HCT116 (cell line): Measurements from ENCODE around the gene CADPS. TPM values are rescaled to one million over a fixed set of nuclear protein-coding genes. Genes with fewer than 3 reads are reported as not detected.

Experiments used
- ATAC-seq: fragments of 200-7000 bp; cut with Tn5 transposase; 2 replicates; pipeline ENCODE4 v1.9.1; 2020; ENCODE audit warnings: mild to moderate bottlenecking, moderate library complexity
- BruUV-seq: library from RNA; stranded (reverse); fragments of 400-500 nt; replicated peaks from 2 replicates; lab custom pipeline; 2021; lab: Mats Ljungman, UMichigan
- CTCF ChIA-PET: fragments of 300-600 bp; sonication (Branson Sonifier 250); formaldehyde crosslinking; loops from one replicate; lab custom pipeline; 2021; ENCODE audit warnings: antibody characterized with exemption; lab: Charles Lee
- POLR2A ChIA-PET: fragments of 300-600, 350-600 bp; sonication (Branson Sonifier 250); formaldehyde crosslinking; loops from one replicate; lab custom pipeline; 2021; ENCODE audit warnings: antibody characterized with exemption; lab: Charles Lee
- RAD21 ChIA-PET, 2 experiments: fragments of 300-600 bp; sonication (Branson Sonifier 250); formaldehyde crosslinking; loops; one replicate each; lab custom pipeline; 2023; ENCODE audit warnings: low total read pairs in 2 of 2; ENCODE audit not compliant: uncharacterized antibody in 2 of 2, unreplicated experiment in 2 of 2, low non-redundant PET in 1 of 2; lab: Charles Lee
- DNase-seq: peaks from one replicate; pipeline ENCODE4 v3.0.0-alpha.2; 2010; ENCODE audit warnings: low read depth, low spot score
- H2AFZ ChIP-seq: fragments of 200-600 bp; shearing (Covaris generic), sonication (generic); 2 replicates; pipeline ENCODE4 v1.6.1; 2017; ENCODE audit warnings: low read depth, mixed run types, mixed read lengths, antibody characterized with exemption, low read length; ENCODE audit not compliant: poor library complexity, severe bottlenecking
- H3K27ac ChIP-seq: 2 replicates; pipeline ENCODE4 v1.5.1; 2012; ENCODE audit warnings: low read depth, low read length
- H3K27me3 ChIP-seq: fragments of 200-600 bp; sonication (generic); 2 replicates; pipeline ENCODE4 v1.6.1; 2016; ENCODE audit warnings: mixed run types, low read length, mixed read lengths; ENCODE audit not compliant: insufficient read depth
- H3K36me3 ChIP-seq, 2 experiments: fragments of 200-500 bp in 1 of 2; fragments of 200-600 bp in 1 of 2; sonication (Bioruptor generic) in 1 of 2; sonication (generic) in 1 of 2; 2 replicates each; pipeline versions ENCODE4 v1.5.1 to v1.6.1; 2014 to 2016; ENCODE audit warnings: low read length in 2 of 2, inconsistent platforms in 1 of 2, mixed read lengths in 1 of 2, mixed run types in 1 of 2; ENCODE audit not compliant: insufficient read depth in 2 of 2, control insufficient read depth in 1 of 2
- H3K4me1 ChIP-seq, 2 experiments: fragments of 200-600 bp in 1 of 2; sonication (generic) in 1 of 2; 2 replicates each; pipeline versions ENCODE4 v1.5.1 to v1.6.1; 2012 to 2017; ENCODE audit warnings: low read length in 2 of 2, inconsistent platforms in 1 of 2, mild to moderate bottlenecking in 1 of 2, mixed read lengths in 1 of 2, mixed run types in 1 of 2, moderate library complexity in 1 of 2; ENCODE audit not compliant: insufficient read depth in 2 of 2, control insufficient read depth in 1 of 2
- H3K4me2 ChIP-seq: fragments of 200-600 bp; sonication (generic); 2 replicates; pipeline ENCODE4 v1.6.1; 2017; ENCODE audit warnings: mixed run types, low read length, mixed read lengths
- H3K4me3 ChIP-seq, 2 experiments: fragments of 200-600 bp in 1 of 2; sonication (generic) in 1 of 2; replicated peaks in 1 of 2; 2 replicates each; pipeline ENCODE4 v1.5.1; 2011 to 2016; ENCODE audit warnings: low read length in 2 of 2, control low read depth in 1 of 2, low read depth in 1 of 2, mild to moderate bottlenecking in 1 of 2, mixed read lengths in 1 of 2, mixed run types in 1 of 2
- H3K79me2 ChIP-seq: fragments of 200-600 bp; sonication (generic); 2 replicates; pipeline ENCODE4 v1.6.1; 2017; ENCODE audit warnings: mild to moderate bottlenecking, mixed run types, low read length, moderate library complexity, mixed read lengths; ENCODE audit not compliant: insufficient read depth
- H3K9ac ChIP-seq: fragments of 200-600 bp; sonication (generic); 2 replicates; pipeline ENCODE4 v1.6.1; 2016; ENCODE audit warnings: low read length, mixed read lengths
- H3K9me2 ChIP-seq: fragments of 200-600 bp; sonication (generic), shearing (Covaris generic); 2 replicates; pipeline ENCODE4 v1.6.1; 2017; ENCODE audit warnings: mixed run types, mild to moderate bottlenecking, moderate library complexity; ENCODE audit not compliant: insufficient read depth
- H3K9me3 ChIP-seq, 2 experiments: fragments of 200-500 bp in 1 of 2; fragments of 200-600 bp in 1 of 2; sonication (Bioruptor generic) in 1 of 2; sonication (generic) in 1 of 2; 2 replicates each; pipeline ENCODE4 v1.6.1; 2014 to 2017; ENCODE audit warnings: low read length in 2 of 2, mixed read lengths in 2 of 2, inconsistent platforms in 1 of 2, low read depth in 1 of 2, mild to moderate bottlenecking in 1 of 2, mixed run types in 1 of 2, moderate library complexity in 1 of 2; ENCODE audit not compliant: control insufficient read depth in 1 of 2, insufficient read depth in 1 of 2
- H4K20me1 ChIP-seq: fragments of 200-600 bp; sonication (generic), shearing (Covaris generic); 2 replicates; pipeline ENCODE4 v1.6.1; 2017; ENCODE audit warnings: mixed run types, mild to moderate bottlenecking, moderate library complexity; ENCODE audit not compliant: insufficient read depth
- CBX3 ChIP-seq: IDR thresholded peaks from 2 replicates; pipeline ENCODE4 v1.6.1; 2012; ENCODE audit warnings: low read depth
- CTCF ChIP-seq, 3 experiments: fragments of 200-600 bp in 1 of 3; sonication (generic) in 1 of 3; IDR thresholded peaks in 2 of 3; conservative IDR thresholded peaks in 1 of 3; 2 replicates each; pipeline ENCODE4 v1.5.1; 2012 to 2017; ENCODE audit warnings: low read depth in 2 of 3, low read length in 2 of 3, antibody characterized with exemption in 1 of 3, borderline replicate concordance in 1 of 3, control low read depth in 1 of 3, mild to moderate bottlenecking in 1 of 3, mixed read lengths in 1 of 3, mixed run types in 1 of 3, moderate library complexity in 1 of 3; ENCODE audit not compliant: insufficient read depth in 1 of 3
- EGR1 ChIP-seq: IDR thresholded peaks from 2 replicates; pipeline ENCODE4 v1.6.1; 2012; ENCODE audit warnings: low read depth
- EZH2phosphoT487 ChIP-seq: fragments of 200-600 bp; IDR thresholded peaks from 2 replicates; pipeline ENCODE4 v1.6.1; 2018; ENCODE audit warnings: antibody characterized with exemption, borderline replicate concordance
- JUND ChIP-seq: IDR thresholded peaks from 2 replicates; pipeline ENCODE4 v1.6.1; 2012
- MAX ChIP-seq: IDR thresholded peaks from 2 replicates; pipeline ENCODE4 v1.6.1; 2012
- RAD21 ChIP-seq: IDR thresholded peaks from 2 replicates; pipeline ENCODE4 v1.6.1; 2012; ENCODE audit warnings: low read depth, mild to moderate bottlenecking
- SRF ChIP-seq: IDR thresholded peaks from 2 replicates; pipeline ENCODE4 v1.6.1; 2012; ENCODE audit warnings: low read depth
- TCF7L2 ChIP-seq: IDR thresholded peaks from 2 replicates; pipeline ENCODE4 v1.7.0; 2011; ENCODE audit warnings: borderline replicate concordance, inconsistent platforms; ENCODE audit not compliant: insufficient read depth, insufficient read length; ENCODE audit errors: extremely low read depth
- YY1 ChIP-seq: IDR thresholded peaks from 2 replicates; pipeline ENCODE4 v1.6.1; 2011; ENCODE audit warnings: low read length, low read depth, moderate library complexity, mild to moderate bottlenecking; ENCODE audit not compliant: insufficient replicate concordance; ENCODE audit errors: extremely low read depth
- ZFX ChIP-seq: fragments of 450-650 bp; IDR thresholded peaks from 2 replicates; pipeline ENCODE4 v1.6.1; 2017
- ZNF274 ChIP-seq: fragments of 200-500 bp; sonication (Bioruptor generic); IDR thresholded peaks from 2 replicates; pipeline ENCODE4 v1.6.1; 2014; ENCODE audit warnings: mild to moderate bottlenecking, low read depth, low read length, inconsistent platforms
- intact Hi-C: fragments of 100-400 bp; cut with micrococcal nuclease; formaldehyde crosslinking; loops from 2 replicates; pipeline ENCODE4 v1.10.0; 2022
- total RNA-seq: library from RNA; stranded (reverse); gene quantifications from one replicate; pipeline ENCODE4 v1.2.1, GENCODE V29; 2021; ENCODE audit not compliant: unreplicated experiment
- TF ChIP-seq, protein P1 (sequence below): IDR thresholded peaks from 2 replicates; pipeline ENCODE4 v1.6.1; 2012

CADPS gene
- total RNA-seq, 1 experiment from 2014 or later = not detected

GRCh38 chr3:62892951-62893350, 17.7 kb upstream of the CADPS start:
- H3K27me3 ChIP-seq = no peaks in the 10 kb centered on the region
- intact Hi-C loops = no loop called here
- ATAC-seq = no peak

More at GRCh38 chr3:62892951-62893350, 17.7 kb upstream of the CADPS start:
- CTCF ChIA-PET = no interaction called here
- no peaks in the 10 kb centered on the region for H4K20me1 ChIP-seq
- H3K27ac ChIP-seq = no peak overlapping the region
- DNase-seq = no peak
- RAD21 ChIA-PET = no interaction called here
- no peak overlapping the region for H2AFZ ChIP-seq
- TF ChIP-seq EGR1 (no peak), MAX (no peak), ZFX (no peak), YY1 (no peak), EZH2phosphoT487 (no peak), RAD21 (no peak), SRF (no peak), JUND (no peak), ZNF274 (no peak), TCF7L2 (no peak), CTCF (IDR thresholded peaks at IDR 0.05 in 2 of 3, conservative IDR thresholded peaks at IDR 0.05 in 1 of 3; ENCODE audit: borderline replicate concordance in 1 of 3, insufficient read depth in 1 of 3, low read depth in 2 of 3, low read length in 2 of 3) (no peak), CBX3 (no peak)
- TF ChIP-seq, protein P1, sequence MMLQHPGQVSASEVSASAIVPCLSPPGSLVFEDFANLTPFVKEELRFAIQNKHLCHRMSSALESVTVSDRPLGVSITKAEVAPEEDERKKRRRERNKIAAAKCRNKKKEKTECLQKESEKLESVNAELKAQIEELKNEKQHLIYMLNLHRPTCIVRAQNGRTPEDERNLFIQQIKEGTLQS = no peak
- TF ChIP-seq, all 23 proteins: peak for 0
- Histone ChIP-seq H3K4me1 (no peaks in the 10 kb centered on the region), H3K9ac (no peak overlapping the region), H3K4me3 (no peak overlapping the region), H3K9me2 (no peaks in the 10 kb centered on the region), H3K79me2 (no peaks in the 10 kb centered on the region), H3K36me3 (no peaks in the 10 kb centered on the region), H3K4me2 (no peak overlapping the region), H3K9me3 (no peaks in the 10 kb centered on the region)
- no TSS peak for BruUV-seq
- POLR2A ChIA-PET = no interaction called here
